ENCODE results near the gene AMBRA1. TPM values are rescaled to one million over a fixed set of nuclear protein-coding genes. Genes with fewer than 3 reads are reported as not detected.
A peak's percentile ranks its signal among the peaks of the same experiment; 100 is the strongest.

AMBRA1 gene
- total and polyA plus RNA-seq, 11 donors: 5.6 to 23.5 (median 16.2) TPM

- no peak overlapping the region for H3K27ac ChIP-seq
- ATAC-seq (no peak), DNase-seq (no peak)
- TF ChIP-seq CTCF (IDR thresholded peaks at IDR 0.05) (no peak), POLR2A (IDR thresholded peaks at IDR 0.05) (no peak)
- no peak overlapping the region for H3K4me3 ChIP-seq
- no peaks in the 10 kb centered on the region for H3K27me3 ChIP-seq
- peaks cover 0 to 5% (median 0%) of the 10 kb centered on the region in 12 donors for H3K4me1 ChIP-seq
- intact Hi-C loops (cut with DNase I): no loop called here
- no peaks in the 10 kb centered on the region for H3K9me3 ChIP-seq
- 86 to 95% (median 92%) methylated on average over 2 of the region's 2 CpGs for WGBS, 4 donors
- H3K36me3 ChIP-seq: peaks cover 0 to 84% (median 61%) of the 10 kb centered on the region in 9 donors
Measured at GRCh38 chr11:46631676-46632075, 37.9 kb upstream of the AMBRA1 start.

GRCh38 chr11:46630237-46630636 is 36.4 kb upstream of the AMBRA1 start:
- intact Hi-C loops (cut with DNase I): no loop called here
- no peaks in the 10 kb centered on the region for H3K9me3 ChIP-seq
- DNase-seq (no peak), ATAC-seq (no peak)
- H3K27ac ChIP-seq: no peak overlapping the region
- WGBS, 4 donors: 96 to 100% (median 100%) methylated on average over 1 of the region's 1 CpG
- no peak overlapping the region for H3K4me3 ChIP-seq
- H3K4me1 ChIP-seq: peaks cover 0 to 5% (median 0%) of the 10 kb centered on the region in 12 donors
- H3K27me3 ChIP-seq: no peaks in the 10 kb centered on the region
- TF ChIP-seq CTCF (IDR thresholded peaks at IDR 0.05): no peak
- peaks cover 0 to 86% (median 63%) of the 10 kb centered on the region in 9 donors for H3K36me3 ChIP-seq

DNA sequence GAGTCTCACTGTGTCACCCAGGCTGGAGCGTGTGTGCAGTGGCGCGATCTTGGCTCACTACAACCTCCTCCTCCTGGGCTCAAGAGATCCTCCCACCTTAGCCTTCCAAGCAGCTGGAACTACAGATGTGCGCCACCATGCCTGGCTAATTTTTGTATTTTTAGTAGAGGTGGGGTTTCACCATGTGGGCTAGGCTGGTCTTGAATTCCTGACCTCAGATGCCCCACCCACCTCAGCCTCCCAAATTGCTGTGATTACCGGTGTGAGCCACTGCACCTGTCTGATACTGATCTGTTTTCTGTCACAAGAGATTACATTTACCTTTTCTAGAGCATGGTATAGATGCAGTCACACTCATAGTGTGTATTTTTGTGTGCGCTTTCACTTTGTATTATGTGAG is 35.1 kb upstream of the AMBRA1 start:
- no peak for TF ChIP-seq POLR2A (IDR thresholded peaks at IDR 0.05)
- no peak for TF ChIP-seq CTCF (IDR thresholded peaks at IDR 0.05)
- WGBS, 4 donors: 80 to 89% (median 83%) methylated on average over 6 of the region's 6 CpGs
- H3K27me3 ChIP-seq: no peaks in the 10 kb centered on the region
- ATAC-seq (peak in 1 of 4 donors; percentile 24), DNase-seq (no peak)
- H3K36me3 ChIP-seq: peaks cover 0 to 87% (median 76%) of the 10 kb centered on the region in 9 donors
- intact Hi-C loops (cut with DNase I): no loop called here
- no peaks in the 10 kb centered on the region for H3K9me3 ChIP-seq
- no peak overlapping the region for H3K4me3 ChIP-seq
- no peak overlapping the region for H3K27ac ChIP-seq
- H3K4me1 ChIP-seq: peaks cover 0 to 5% (median 0%) of the 10 kb centered on the region in 12 donors

DNA sequence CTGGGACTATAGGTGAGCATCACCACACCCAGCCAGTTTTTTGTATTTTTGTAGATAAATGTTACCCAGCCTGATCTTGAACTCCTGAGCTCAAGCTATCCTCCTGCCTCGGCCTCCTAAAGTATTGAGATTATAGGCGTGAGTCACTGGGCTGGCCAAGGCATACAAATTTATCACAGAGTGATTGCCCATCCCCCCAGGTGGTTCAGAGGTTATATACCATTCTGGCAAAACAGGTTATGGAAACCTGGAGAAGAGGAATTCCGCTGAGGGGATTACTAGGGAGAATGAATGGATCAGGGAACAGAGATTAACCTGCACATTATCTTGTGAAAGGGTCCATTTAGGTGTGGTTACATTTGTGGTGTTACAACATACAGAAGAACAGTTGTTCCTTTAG is 31.6 kb upstream of the AMBRA1 start:
- WGBS, 4 donors: 88 to 97% (median 94%) methylated on average over 3 of the region's 3 CpGs
- intact Hi-C loops (cut with DNase I): no loop called here

More for the DNA sequence above, 31.6 kb upstream of the AMBRA1 start:
- H3K36me3 ChIP-seq: peaks cover 0 to 91% (median 82%) of the 10 kb centered on the region in 9 donors
- H3K4me1 ChIP-seq: peaks cover 0 to 10% (median 2%) of the 10 kb centered on the region in 12 donors
- no peak for TF ChIP-seq POLR2A (IDR thresholded peaks at IDR 0.05)
- TF ChIP-seq CTCF (IDR thresholded peaks at IDR 0.05): no peak
- H3K4me3 ChIP-seq: no peak overlapping the region
- no peak overlapping the region for H3K27ac ChIP-seq
- no peak for DNase-seq
- no peaks in the 10 kb centered on the region for H3K27me3 ChIP-seq
- ATAC-seq: no peak
- no peaks in the 10 kb centered on the region for H3K9me3 ChIP-seq
